ENCODE measurements around the gene TMTC4. TPM values are rescaled to one million over a fixed set of nuclear protein-coding genes. Genes with fewer than 3 reads are reported as not detected.

TMTC4 gene
- total and polyA plus RNA-seq, 2 of the 4 experiments (the other 2 are of a cell fraction), result 8.4 to 14.3 TPM

GRCh38 chr13:100589178-100589725 is 85.3 kb downstream of the TMTC4 start:
- Histone ChIP-seq H2AK5ac (ENCODE audit: low read depth, low read length) (no peak overlapping the region), H3K27ac (ENCODE audit: insufficient read depth, low read length) (no peak overlapping the region), H3K23ac (ENCODE audit: low read depth, low read length) (no peak overlapping the region), H3K9ac (ENCODE audit: low read depth, low read length) (no peak overlapping the region), H3K4me3 (ENCODE audit: insufficient read depth, low read depth, low read length) (no peak overlapping the region), H4K8ac (ENCODE audit: low read depth in 2 of 2, low read length in 2 of 2) (peak overlapping the region in 1 of 2 experiments; percentile 66; a peak in 2 of 4 replicates), H3K27me3 (ENCODE audit: control insufficient read depth, insufficient read depth, low read length) (peaks cover 5% of the 10 kb centered on the region), H3K4ac (ENCODE audit: low read depth, low read length) (peak overlapping the region; percentile 53; the same call in 1 of the 2 replicates), H3K4me2 (ENCODE audit: low read depth, low read length) (no peak overlapping the region), H3K36me3 (ENCODE audit: control insufficient read depth, insufficient read depth, low read length) (no peaks in the 10 kb centered on the region), H3K9me3 (ENCODE audit: control insufficient read depth, insufficient read depth, low read length) (no peaks in the 10 kb centered on the region), H3K56ac (ENCODE audit: extremely low read depth, insufficient read depth, low read length) (no peak overlapping the region), H2AK9ac (replicated peaks; ENCODE audit: low read depth, low read length, poor library complexity) (peak overlapping the region; percentile 79), H3K4me1 (ENCODE audit: control insufficient read depth, insufficient read depth, low read length) (0 out of 2 replicates have a peak, but pooled peaks cover 2% of the 10 kb centered on the region), H2AFZ (replicated peaks; ENCODE audit: low read length, poor library complexity) (peak overlapping the region; percentile 94), H4K91ac (ENCODE audit: insufficient read depth, low read depth, low read length) (no peak overlapping the region), H4K20me1 (ENCODE audit: insufficient read depth, low read length) (no peaks in the 10 kb centered on the region), H3K14ac (replicated peaks; ENCODE audit: low read depth, low read length) (peak overlapping the region; percentile 41; the same call in 1 of the 2 replicates), H2BK20ac (ENCODE audit: low read depth, low read length) (no peak overlapping the region; the same call in 1 of the 2 replicates), H2BK15ac (ENCODE audit: low read depth, low read length) (no peak overlapping the region), H3K79me1 (ENCODE audit: low read depth in 1 of 2, low read length in 2 of 2) (no peaks in the 10 kb centered on the region), H2BK120ac (ENCODE audit: low read depth, low read length) (no peak overlapping the region), H3K18ac (ENCODE audit: low read depth, low read length) (no peak overlapping the region), H2BK5ac (ENCODE audit: low read depth, low read length, poor library complexity, severe bottlenecking) (no peak overlapping the region), H4K5ac (ENCODE audit: low read depth, low read length) (peak overlapping the region; percentile 41), H3K9me1 (ENCODE audit: insufficient read depth, low read length) (peaks cover 4% of the 10 kb centered on the region)
- DNase-seq (no peak), ATAC-seq (ENCODE audit: low read depth) (no peak)
- in situ Hi-C loops (cut with MboI; ENCODE audit: low sequenced_read_pairs) (no loop called here), dilution Hi-C loops (cut with HindIII; ENCODE audit: low sequenced_read_pairs, unreplicated experiment) (no loop called here), intact Hi-C loops (cut with micrococcal nuclease) (no loop called here)
- ChIA-PET CTCF (no interaction called here), POLR2A (ENCODE audit: unreplicated experiment) (no interaction called here)
- WGBS, 2 experiments (ENCODE audit: extremely low coverage in 2 of 2, insufficient read length in 1 of 2), result no CpG with 5 or more reads among the region's 6 CpGs
- TF ChIP-seq USF2 (IDR thresholded peaks at IDR 0.05; ENCODE audit: low read depth, low read length), result no peak
- TF ChIP-seq RAD21 (IDR thresholded peaks at IDR 0.05; ENCODE audit: low read length), result no peak
- TF ChIP-seq ELK1 (IDR thresholded peaks at IDR 0.05; ENCODE audit: borderline replicate concordance, low read depth, low read length), result no peak
- no peak for TF ChIP-seq MAZ (IDR thresholded peaks at IDR 0.05; ENCODE audit: borderline replicate concordance, low read depth, low read length)
- TF ChIP-seq RFX5 (IDR thresholded peaks at IDR 0.05; ENCODE audit: low read depth, low read length), result no peak
- no peak for TF ChIP-seq NFE2L2 (IDR thresholded peaks at IDR 0.05; ENCODE audit: low read depth, low read length)
- TF ChIP-seq RCOR1 (IDR thresholded peaks at IDR 0.05; ENCODE audit: insufficient replicate concordance, low read length), result no peak
- no TSS peak for BruUV-seq (replicated peaks)

Data from IMR-90 (cell line).